Esophagus squamous epithelium (tissue), 5 donors: ENCODE data around the gene KIF18B. TPM values are rescaled to one million over a fixed set of nuclear protein-coding genes. Genes with fewer than 3 reads are reported as not detected.

Experiments
- DNase-seq: peaks from one replicate; lab custom pipeline; 2025; lab: John Stamatoyannopoulos, UW
- H3K27ac ChIP-seq, 4 donors: fragments of 200-600 bp; sonication (generic); one replicate each; pipeline ENCODE4 v1.5.1; 2016 to 2019; ENCODE audit warnings: mild to moderate bottlenecking in 1 of 4
- H3K27me3 ChIP-seq, 4 donors: fragments of 200-600 bp; sonication (generic); 1 replicate in 3 of 4; 2 replicates in 1 of 4; pipeline versions ENCODE4 v1.5.1 to v1.6.0; 2017 to 2021; ENCODE audit warnings: antibody characterized with exemption in 1 of 4
- H3K36me3 ChIP-seq, 3 donors: fragments of 200-600 bp; sonication (generic); one replicate each; pipeline ENCODE4 v1.5.1; 2016 to 2019
- H3K4me1 ChIP-seq, 3 donors: fragments of 200-600 bp; sonication (generic); one replicate each; pipeline ENCODE4 v1.5.1; 2017 to 2019
- H3K4me3 ChIP-seq, 4 donors: fragments of 200-600 bp; sonication (generic); 1 replicate in 3 of 4; 2 replicates in 1 of 4; pipeline ENCODE4 v1.5.1; 2016 to 2019; ENCODE audit warnings: mild to moderate bottlenecking in 2 of 4, moderate library complexity in 1 of 4
- H3K9me3 ChIP-seq, 3 donors: fragments of 200-600 bp; sonication (generic); one replicate each; pipeline ENCODE4 v1.5.1; 2016 to 2019
- POLR2A ChIP-seq, 4 donors: fragments of 450-650 bp; IDR thresholded peaks; one replicate each; pipeline ENCODE4 v1.6.1; 2017; ENCODE audit warnings: antibody characterized with exemption in 4 of 4, mild to moderate bottlenecking in 4 of 4, moderate library complexity in 3 of 4
- WGBS, 2 donors: methylation state at CpG; one replicate each; pipeline ENCODE4 v1.1.5; 2018; 5-methylcytosine and 5-hydroxymethylcytosine counted together
- intact Hi-C: fragments of 100-400 bp; cut with DNase I; formaldehyde crosslinking; loops from one replicate; pipeline ENCODE4 v1.15.0; 2022
- total RNA-seq, 4 donors: library from RNA; depleted of rRNA; stranded (reverse); fragments of >200 nt; gene quantifications; one replicate each; pipeline ENCODE4 v1.1.0, GENCODE V29; 2016
- TF ChIP-seq, protein P1 (sequence below), 6 experiments: fragments of 450-650 bp in 4 of 6; fragments of 200-600 bp in 2 of 6; sonication (generic) in 2 of 6; IDR thresholded peaks; one replicate each; pipeline ENCODE4 v1.5.1; 2016 to 2019; ENCODE audit warnings: antibody characterized with exemption in 6 of 6, mild to moderate bottlenecking in 4 of 6, moderate library complexity in 4 of 6
- donor health status: DM: yes; HTN: yes; CAD: no.

The KIF18B gene
- total RNA-seq, 4 donors from 2014 or later, result 3.3 to 11.1 (median 4.8) TPM

DNA sequence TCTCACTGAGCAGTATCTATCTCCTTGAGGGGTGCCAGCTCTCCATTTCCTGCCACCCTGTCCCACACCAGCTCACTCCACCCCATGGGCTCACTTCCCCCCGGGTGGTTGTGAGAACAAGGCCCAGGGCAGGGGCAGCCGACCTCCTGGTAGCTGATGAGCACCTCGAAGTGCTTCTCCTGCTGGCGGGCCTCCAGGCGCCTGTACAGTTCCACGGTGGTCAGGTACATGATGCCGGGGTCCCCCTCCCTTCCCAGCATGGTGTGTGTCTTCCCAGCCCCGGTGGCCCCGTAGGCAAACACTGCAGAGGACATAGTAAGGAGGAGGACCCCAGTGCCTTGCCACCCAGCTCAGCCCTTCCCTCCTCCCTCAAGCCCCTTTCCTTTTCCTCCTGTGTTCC is 12.5 kb downstream of the KIF18B start:
- Histone ChIP-seq H3K27me3 (no peaks in the 10 kb centered on the region), H3K9me3 (peaks cover 0 to 6% (median 0%) of the 10 kb centered on the region in 3 donors), H3K4me1 (no peaks in the 10 kb centered on the region), H3K4me3 (no peak overlapping the region), H3K27ac (no peak overlapping the region), H3K36me3 (peaks cover 0 to 39% (median 0%) of the 10 kb centered on the region in 3 donors)
- WGBS, 2 donors, result 89 to 97% methylated on average over 3 of the region's 9 CpGs
- no peak for TF ChIP-seq POLR2A (IDR thresholded peaks at IDR 0.05)
- TF ChIP-seq, protein P1, sequence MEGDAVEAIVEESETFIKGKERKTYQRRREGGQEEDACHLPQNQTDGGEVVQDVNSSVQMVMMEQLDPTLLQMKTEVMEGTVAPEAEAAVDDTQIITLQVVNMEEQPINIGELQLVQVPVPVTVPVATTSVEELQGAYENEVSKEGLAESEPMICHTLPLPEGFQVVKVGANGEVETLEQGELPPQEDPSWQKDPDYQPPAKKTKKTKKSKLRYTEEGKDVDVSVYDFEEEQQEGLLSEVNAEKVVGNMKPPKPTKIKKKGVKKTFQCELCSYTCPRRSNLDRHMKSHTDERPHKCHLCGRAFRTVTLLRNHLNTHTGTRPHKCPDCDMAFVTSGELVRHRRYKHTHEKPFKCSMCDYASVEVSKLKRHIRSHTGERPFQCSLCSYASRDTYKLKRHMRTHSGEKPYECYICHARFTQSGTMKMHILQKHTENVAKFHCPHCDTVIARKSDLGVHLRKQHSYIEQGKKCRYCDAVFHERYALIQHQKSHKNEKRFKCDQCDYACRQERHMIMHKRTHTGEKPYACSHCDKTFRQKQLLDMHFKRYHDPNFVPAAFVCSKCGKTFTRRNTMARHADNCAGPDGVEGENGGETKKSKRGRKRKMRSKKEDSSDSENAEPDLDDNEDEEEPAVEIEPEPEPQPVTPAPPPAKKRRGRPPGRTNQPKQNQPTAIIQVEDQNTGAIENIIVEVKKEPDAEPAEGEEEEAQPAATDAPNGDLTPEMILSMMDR (IDR thresholded peaks at IDR 0.05), result no peak
- intact Hi-C loops, result no loop called here
- no peak for DNase-seq

DNA sequence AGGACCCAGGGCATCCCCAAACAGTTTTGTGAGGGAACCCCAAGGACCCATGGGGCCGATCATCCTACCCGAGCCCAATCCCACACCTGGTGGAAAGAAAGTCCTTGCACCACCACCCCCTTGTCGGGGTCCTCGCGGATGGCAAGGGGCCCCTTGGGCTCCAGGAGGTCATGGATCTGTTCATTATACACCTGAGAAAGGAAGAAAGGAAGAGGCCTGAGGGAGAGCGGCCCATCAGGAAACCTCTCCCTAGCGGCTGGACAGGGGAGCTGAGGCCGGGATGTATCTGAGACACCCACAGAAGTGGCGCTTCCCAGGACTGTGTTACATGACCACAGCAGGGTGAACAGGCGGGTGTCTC is 12.8 kb downstream of the KIF18B start:
- Histone ChIP-seq H3K27ac (no peak overlapping the region), H3K27me3 (no peaks in the 10 kb centered on the region), H3K4me1 (no peaks in the 10 kb centered on the region), H3K4me3 (no peak overlapping the region), H3K9me3 (peaks cover 0 to 6% (median 0%) of the 10 kb centered on the region in 3 donors), H3K36me3 (peaks cover 0 to 39% (median 0%) of the 10 kb centered on the region in 3 donors)
- TF ChIP-seq POLR2A (IDR thresholded peaks at IDR 0.05), result no peak
- TF ChIP-seq, protein P1 (IDR thresholded peaks at IDR 0.05), result no peak
- no peak for DNase-seq
- WGBS, 2 donors, result 77 to 93% methylated on average over 2 to 6 of the region's 10 CpGs
- intact Hi-C loops, result loop anchor here (5.0 kb wide), 1 partner anchor 83 kb away; no protein-coding TSS in a partner anchor

DNA sequence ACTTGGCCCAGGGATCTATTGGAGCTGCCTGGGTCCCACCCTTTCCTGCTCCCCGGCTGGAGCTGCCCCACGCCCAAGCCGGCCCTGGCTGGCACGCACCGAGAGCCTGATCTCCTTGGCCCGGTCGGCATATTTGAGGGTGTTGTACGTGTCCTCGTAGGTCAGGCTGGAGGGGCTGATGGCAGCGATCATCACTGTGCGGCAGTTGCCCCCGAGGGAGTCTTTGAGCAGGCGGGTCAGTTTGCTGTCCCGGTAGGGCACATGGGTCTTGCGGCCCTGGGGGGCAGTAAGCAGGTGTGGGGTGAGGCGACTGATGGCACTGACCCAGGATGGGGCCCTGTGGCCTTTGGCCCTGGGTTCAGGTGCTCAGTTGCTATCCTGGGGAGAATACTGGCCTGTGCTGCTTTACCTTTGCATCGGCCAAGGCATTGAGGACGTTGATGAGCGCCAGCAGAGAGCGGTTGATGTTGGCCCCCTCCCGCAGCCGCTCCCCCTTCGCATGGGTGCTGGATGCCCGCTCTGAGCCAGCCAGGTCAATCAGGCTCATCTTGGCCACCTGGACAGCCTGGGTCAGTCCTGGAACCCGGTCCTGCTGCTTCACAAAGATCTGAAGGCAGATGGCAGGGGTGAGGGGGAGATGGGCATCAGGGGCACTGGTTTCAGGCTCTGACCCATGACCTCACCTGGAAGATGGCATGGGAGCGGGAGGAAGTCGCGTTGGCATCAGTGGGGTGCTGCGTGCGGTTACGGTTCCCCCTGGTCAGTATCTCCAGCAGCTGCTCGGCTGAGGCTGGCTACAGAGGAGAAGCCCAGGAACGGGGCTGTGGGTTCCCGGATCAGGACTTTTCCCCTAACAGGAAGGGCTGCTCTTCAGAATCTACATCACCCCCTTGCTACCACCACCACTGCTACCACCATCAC is 13.5 kb downstream of the KIF18B start:
- Histone ChIP-seq H3K4me1 (no peaks in the 10 kb centered on the region), H3K27ac (no peak overlapping the region), H3K9me3 (peaks cover 0 to 6% (median 0%) of the 10 kb centered on the region in 3 donors), H3K36me3 (peaks cover 0 to 39% (median 0%) of the 10 kb centered on the region in 3 donors), H3K27me3 (no peaks in the 10 kb centered on the region), H3K4me3 (no peak overlapping the region)
- DNase-seq, result no peak
- TF ChIP-seq, protein P1 (IDR thresholded peaks at IDR 0.05), result no peak
- no peak for TF ChIP-seq POLR2A (IDR thresholded peaks at IDR 0.05)
- WGBS, 2 donors, result 96% methylated on average over 12 to 24 of the region's 34 CpGs
- intact Hi-C loops, result loop anchor here (5.0 kb wide), 1 partner anchor 83 kb away; no protein-coding TSS in a partner anchor

DNA sequence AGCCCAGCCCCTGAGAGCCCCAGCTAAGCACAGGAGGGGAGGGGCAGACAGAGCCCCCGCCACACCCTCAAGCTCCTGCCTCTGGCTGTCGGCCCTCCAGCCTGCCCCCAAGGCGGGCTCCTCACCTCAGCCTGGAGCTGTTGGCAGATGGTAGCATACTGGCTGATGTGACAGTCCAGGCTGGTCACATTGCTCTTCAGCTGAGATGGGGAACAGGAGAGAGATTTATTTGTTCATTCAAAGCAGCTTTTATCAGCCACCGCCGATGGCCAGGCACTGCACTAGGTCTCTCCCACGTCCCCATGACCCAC is 14.8 kb downstream of the KIF18B start:
- TF ChIP-seq, protein P1 (IDR thresholded peaks at IDR 0.05), result no peak
- no peak for TF ChIP-seq POLR2A (IDR thresholded peaks at IDR 0.05)
- Histone ChIP-seq H3K27ac (no peak overlapping the region), H3K27me3 (no peaks in the 10 kb centered on the region), H3K9me3 (no peaks in the 10 kb centered on the region), H3K4me1 (no peaks in the 10 kb centered on the region), H3K36me3 (peaks cover 0 to 47% (median 0%) of the 10 kb centered on the region in 3 donors), H3K4me3 (no peak overlapping the region)
- 100% methylated on average over 1 of the region's 6 CpGs; no CpG with 5 or more reads in 1 of the 2 donors for WGBS, 2 donors
- intact Hi-C loops, result loop anchor here (5.0 kb wide), 1 partner anchor 85 kb away; no protein-coding TSS in a partner anchor
- no peak for DNase-seq
